ENCODE data around the gene CHI3L1. TPM values are rescaled to one million over a fixed set of nuclear protein-coding genes. Genes with fewer than 3 reads are reported as not detected.

Gene CHI3L1
- total and polyA plus RNA-seq, 10 of the 15 experiments (the other 5 are each of a cell fraction or from before 2014, with no cell fraction given): 0.10 to 1.7 (median 0.39) TPM

GRCh38 chr1:203201516-203202205, 15.2 kb upstream of the CHI3L1 start:
- Histone ChIP-seq H3K4me2 (ENCODE audit: control insufficient read depth, insufficient read depth) (no peak overlapping the region), H3K4me3 (no peak overlapping the region), H4K20me1 (ENCODE audit: control insufficient read depth, insufficient read depth) (no peaks in the 10 kb centered on the region; the same call in 1 of the 2 replicates), H3K79me2 (ENCODE audit: control insufficient read depth, insufficient read depth, low read length) (no peaks in the 10 kb centered on the region), H3K36me3 (ENCODE audit: control insufficient read depth in 2 of 2, insufficient read depth in 2 of 2, low read length in 1 of 2) (no peaks in the 10 kb centered on the region), H3K27me3 (replicated peaks in 1 of 2; ENCODE audit: control insufficient read depth in 2 of 2, insufficient read depth in 2 of 2, low read length in 1 of 2) (peaks cover 0 to 5% of the 10 kb centered on the region in 2 experiments; a peak in 3 of 4 replicates), H2AFZ (ENCODE audit: control insufficient read depth, low read depth, low read length) (no peak overlapping the region), H3K4me1 (ENCODE audit: control insufficient read depth, insufficient read depth, low read length) (no peaks in the 10 kb centered on the region), H3K9ac (ENCODE audit: control insufficient read depth, insufficient read depth, low read length) (no peak overlapping the region), H3K9me3 (replicated peaks; ENCODE audit: control insufficient read depth, insufficient read depth, low read length) (no peaks in the 10 kb centered on the region), H3K27ac (ENCODE audit: control insufficient read depth, insufficient read depth) (no peak overlapping the region)
- WGBS (ENCODE audit: insufficient coverage, insufficient replicate concordance, low lambda C conversion rate, missing lambda C conversion rate): 44% methylated on average over 10 of the region's 10 CpGs
- SMC1A ChIA-PET (ENCODE audit: uncharacterized antibody, unreplicated experiment): interaction anchor here (1.2 to 1.6 kb wide), 2 partner anchors 8 to 17 kb away, joined by 3 to 4 read pairs; no protein-coding TSS in a partner anchor
- RAD21 ChIA-PET (ENCODE audit: unreplicated experiment): interaction anchor here (0.7 kb wide), 1 partner anchor 1652 kb away, joined by 3 read pairs; no protein-coding TSS in a partner anchor
- in situ Hi-C loops (cut with MboI): no loop called here
- TF ChIP-seq CBX5 (IDR thresholded peaks at IDR 0.05; ENCODE audit: low read depth): no peak
- no peak for TF ChIP-seq MTA3 (IDR thresholded peaks at IDR 0.05; ENCODE audit: borderline replicate concordance, low read length)
- no peak for TF ChIP-seq EED (IDR thresholded peaks at IDR 0.05; ENCODE audit: low read depth)
- TF ChIP-seq PKNOX1 (IDR thresholded peaks at IDR 0.05): no peak
- TF ChIP-seq SMARCA5 (IDR thresholded peaks at IDR 0.05): no peak
- TF ChIP-seq, protein P1, sequence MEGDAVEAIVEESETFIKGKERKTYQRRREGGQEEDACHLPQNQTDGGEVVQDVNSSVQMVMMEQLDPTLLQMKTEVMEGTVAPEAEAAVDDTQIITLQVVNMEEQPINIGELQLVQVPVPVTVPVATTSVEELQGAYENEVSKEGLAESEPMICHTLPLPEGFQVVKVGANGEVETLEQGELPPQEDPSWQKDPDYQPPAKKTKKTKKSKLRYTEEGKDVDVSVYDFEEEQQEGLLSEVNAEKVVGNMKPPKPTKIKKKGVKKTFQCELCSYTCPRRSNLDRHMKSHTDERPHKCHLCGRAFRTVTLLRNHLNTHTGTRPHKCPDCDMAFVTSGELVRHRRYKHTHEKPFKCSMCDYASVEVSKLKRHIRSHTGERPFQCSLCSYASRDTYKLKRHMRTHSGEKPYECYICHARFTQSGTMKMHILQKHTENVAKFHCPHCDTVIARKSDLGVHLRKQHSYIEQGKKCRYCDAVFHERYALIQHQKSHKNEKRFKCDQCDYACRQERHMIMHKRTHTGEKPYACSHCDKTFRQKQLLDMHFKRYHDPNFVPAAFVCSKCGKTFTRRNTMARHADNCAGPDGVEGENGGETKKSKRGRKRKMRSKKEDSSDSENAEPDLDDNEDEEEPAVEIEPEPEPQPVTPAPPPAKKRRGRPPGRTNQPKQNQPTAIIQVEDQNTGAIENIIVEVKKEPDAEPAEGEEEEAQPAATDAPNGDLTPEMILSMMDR (IDR thresholded peaks at IDR 0.05 in 2 of 3, conservative IDR thresholded peaks at IDR 0.05 in 1 of 3; ENCODE audit: control insufficient read depth in 2 of 3, extremely low read depth in 1 of 3, insufficient read depth in 1 of 3, low read depth in 3 of 3, low read length in 3 of 3): no peak
- no peak for TF ChIP-seq ZBED1 (IDR thresholded peaks at IDR 0.05; ENCODE audit: borderline replicate concordance)
- TF ChIP-seq BMI1 (IDR thresholded peaks at IDR 0.05; ENCODE audit: borderline replicate concordance): no peak
- no peak for TF ChIP-seq RFX5 (IDR thresholded peaks at IDR 0.05; ENCODE audit: low read depth, low read length)
- TF ChIP-seq CHD1 (IDR thresholded peaks at IDR 0.05; ENCODE audit: low read depth, low read length): no peak
- TF ChIP-seq BHLHE40 (IDR thresholded peaks at IDR 0.05; ENCODE audit: borderline replicate concordance in 1 of 2, low read depth in 2 of 2, low read length in 1 of 2): no peak
- TF ChIP-seq SKIL (IDR thresholded peaks at IDR 0.05; ENCODE audit: low read depth, poor library complexity, severe bottlenecking): no peak
- TF ChIP-seq PAX5 (IDR thresholded peaks at IDR 0.05; ENCODE audit: borderline replicate concordance, low read depth, low read length): no peak
- no peak for TF ChIP-seq CREM (IDR thresholded peaks at IDR 0.05; ENCODE audit: low read depth)
- TF ChIP-seq SREBF2 (IDR thresholded peaks at IDR 0.05; ENCODE audit: low read length): no peak
- TF ChIP-seq USF2 (IDR thresholded peaks at IDR 0.05; ENCODE audit: borderline replicate concordance, low read depth, low read length): no peak
- TF ChIP-seq CBX3 (IDR thresholded peaks at IDR 0.05; ENCODE audit: borderline replicate concordance, low read depth): no peak
- TF ChIP-seq TBL1XR1 (IDR thresholded peaks at IDR 0.05; ENCODE audit: low read depth, low read length): no peak
- ATAC-seq: no peak
- POLR2A ChIA-PET: no interaction called here
- DNase-seq (ENCODE audit: low read depth, low spot score): no peak
- CTCF ChIA-PET: no interaction called here
- FAIRE-seq: no peak
- intact Hi-C loops (cut with micrococcal nuclease; ENCODE audit: unreplicated experiment): no loop called here
- BruUV-seq (replicated peaks): no TSS peak

All from GM12878 (cell line).